ENCODE data around the gene NAB2.
A peak's percentile ranks its signal among the peaks of the same experiment; 100 is the strongest.
"Not testable (repeated sequence)": the region's sequence is repeated elsewhere in the genome, so short reads cannot be mapped to it uniquely, and the experiment has no call there.

Gene NAB2

GRCh38 chr12:57088354-57089270 is at the start of gene NAB2:
Gene NAB2 (plus strand): TSS chr12:57089114. CDS start chr12:57089272, 158 bp downstream.
- DNase-seq, result peak; percentile 96

GRCh38 chr12:57040211-57040610 is 48.7 kb upstream of the NAB2 start:
- DNase-seq, result no peak

- DNase-seq, result no peak
These were observed 48.2 kb upstream of the NAB2 start for GRCh38 chr12:57040750-57041149.

GRCh38 chr12:57042695-57043094 is 46.2 kb upstream of the NAB2 start:
- DNase-seq, result no peak

GRCh38 chr12:57044468-57044867 is 44.4 kb upstream of the NAB2 start:
- no peak for DNase-seq

- DNase-seq, result no peak
These were observed 44.0 kb upstream of the NAB2 start for GRCh38 chr12:57044889-57045288.

GRCh38 chr12:57046086-57046791 is 42.7 kb upstream of the NAB2 start:
- DNase-seq, result no peak

- DNase-seq, result no peak
These were observed 41.7 kb upstream of the NAB2 start for GRCh38 chr12:57046947-57047890.

- peak; percentile 12 for DNase-seq
These were observed 40.9 kb upstream of the NAB2 start for GRCh38 chr12:57047981-57048380.

- no peak for DNase-seq
These were observed 40.3 kb upstream of the NAB2 start for GRCh38 chr12:57048423-57049118.

GRCh38 chr12:57049119-57049446 is 39.8 kb upstream of the NAB2 start:
- no peak for DNase-seq

- DNase-seq, result no peak
These were observed 39.0 kb upstream of the NAB2 start, which contains the start of gene MYO1A for GRCh38 chr12:57049890-57050289. Gene MYO1A (minus strand): TSS chr12:57050129. CDS start chr12:57048323, 1,806 bp downstream.

GRCh38 chr12:57051011-57051410 is 37.9 kb upstream of the NAB2 start:
- no peak for DNase-seq

GRCh38 chr12:57053146-57053545 is 35.8 kb upstream of the NAB2 start:
- not testable (repeated sequence) for DNase-seq

- DNase-seq, result not testable (repeated sequence)
These were observed 35.0 kb upstream of the NAB2 start for GRCh38 chr12:57053901-57054300.

- no peak for DNase-seq
These were observed 33.1 kb upstream of the NAB2 start for GRCh38 chr12:57055824-57056223.

GRCh38 chr12:57057067-57057751 is 31.7 kb upstream of the NAB2 start:
- DNase-seq, result no peak

- no peak for DNase-seq
These were observed 30.5 kb upstream of the NAB2 start for GRCh38 chr12:57058454-57058853.

GRCh38 chr12:57063991-57064685 is 24.8 kb upstream of the NAB2 start:
- no peak for DNase-seq

GRCh38 chr12:57066245-57066644 is 22.7 kb upstream of the NAB2 start:
- no peak for DNase-seq

GRCh38 chr12:57069523-57069922 is 19.4 kb upstream of the NAB2 start:
- DNase-seq, result peak; percentile 85

All from fibroblast of upper back skin (primary cell).